Frontal cortex (tissue), 4 donors: ENCODE results near the gene ZNF407. TPM values are rescaled to one million over a fixed set of nuclear protein-coding genes. Genes with fewer than 3 reads are reported as not detected.
"Not testable (repeated sequence)": the region's sequence is repeated elsewhere in the genome, so short reads cannot be mapped to it uniquely, and the experiment has no call there.

Source experiments
- DNase-seq, 2 donors: peaks; one replicate each; pipeline ENCODE4 v3.0.0; 2012; ENCODE audit warnings: low spot score in 2 of 2
- FAIRE-seq: peaks from 2 replicates; lab custom pipeline; 2012; peaks lifted over from hg19 to GRCh38; lab: Jason Lieb, UNC
- total RNA-seq: library from RNA; depleted of rRNA; stranded (reverse); fragments of >200 nt; gene quantifications from one replicate; pipeline ENCODE4 v1.2.3, GENCODE V29; 2014
- donor health status: control.
- donor health status: control.
- donor health status: control.

The ZNF407 gene
- total RNA-seq, 1 donor from 2014 or later, result 22.0 TPM

- no peak for FAIRE-seq
- DNase-seq, result no peak
These were observed 476.0 kb downstream of the ZNF407 start for GRCh38 chr18:75073654-75074053.

GRCh38 chr18:75074196-75075015, 476.7 kb downstream of the ZNF407 start:
- DNase-seq (no peak), FAIRE-seq (no peak)

- DNase-seq (no peak), FAIRE-seq (no peak)
These were observed 477.3 kb downstream of the ZNF407 start for GRCh38 chr18:75075016-75075305.

DNA sequence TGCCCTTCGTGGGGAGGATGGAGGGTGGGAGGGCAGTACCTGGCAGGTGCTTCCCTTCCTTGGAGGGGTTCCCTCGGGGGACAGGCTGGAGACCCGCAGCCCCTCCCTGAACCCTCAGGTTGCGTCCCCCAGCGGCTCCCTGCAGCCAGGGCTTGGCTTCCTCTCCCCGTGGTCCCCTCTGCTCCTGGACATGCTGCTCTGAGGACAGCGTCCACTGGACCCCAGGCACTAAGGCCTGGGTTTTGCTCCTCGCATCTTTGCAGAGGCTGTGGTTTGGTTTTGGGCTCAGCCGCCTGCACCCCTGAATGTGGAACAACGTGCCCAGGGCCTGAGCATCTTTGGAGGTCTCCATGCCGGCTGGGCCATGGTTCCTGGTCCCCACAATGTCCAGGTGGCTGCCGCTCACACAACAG, 477.8 kb downstream of the ZNF407 start:
- no peak for FAIRE-seq
- DNase-seq, result no peak

GRCh38 chr18:75076286-75076685, 478.6 kb downstream of the ZNF407 start:
- no peak for FAIRE-seq
- DNase-seq, result no peak

GRCh38 chr18:75081486-75081885, 483.8 kb downstream of the ZNF407 start:
- no peak for DNase-seq
- FAIRE-seq, result no peak

DNA sequence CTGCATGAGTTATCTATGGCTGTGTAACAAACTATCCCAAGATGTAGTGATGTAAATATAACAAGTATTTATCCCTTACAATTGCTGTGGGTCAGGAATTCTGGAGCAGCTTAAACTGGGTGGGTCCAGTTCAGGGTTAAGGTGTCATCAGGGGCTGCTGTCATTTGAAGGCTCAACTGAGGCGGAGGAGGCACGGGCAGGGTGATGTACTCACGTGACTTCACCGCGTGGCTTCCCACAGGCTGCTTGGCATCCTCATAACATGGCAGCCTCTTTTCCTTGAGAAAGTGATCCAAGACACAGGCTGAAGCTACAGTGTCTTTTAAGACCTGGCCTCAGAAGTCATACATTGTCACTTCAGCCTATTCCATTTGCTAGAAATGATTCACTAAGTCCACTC, 485.5 kb downstream of the ZNF407 start:
- no peak for DNase-seq
- FAIRE-seq, result no peak

DNA sequence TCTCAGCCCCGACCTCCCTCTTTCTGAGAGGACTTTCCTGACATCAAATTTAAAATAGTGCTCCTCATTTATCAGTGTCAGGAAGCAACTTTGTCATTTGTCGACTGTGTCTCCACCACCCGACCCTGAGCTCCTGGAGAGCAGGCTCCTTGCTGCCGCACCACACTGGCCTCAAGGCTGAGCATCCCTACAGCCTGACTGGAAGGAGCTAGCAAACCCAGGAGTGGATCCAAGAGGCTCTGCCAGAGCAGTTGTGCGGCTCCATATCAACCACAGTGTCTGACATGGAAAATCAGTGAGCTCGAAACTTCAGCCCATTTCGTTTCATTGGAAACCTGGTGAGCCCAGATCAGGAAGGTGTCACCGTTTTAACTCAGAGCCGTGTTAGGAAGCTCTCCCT, 486.1 kb downstream of the ZNF407 start:
- DNase-seq (no peak), FAIRE-seq (no peak)

DNA sequence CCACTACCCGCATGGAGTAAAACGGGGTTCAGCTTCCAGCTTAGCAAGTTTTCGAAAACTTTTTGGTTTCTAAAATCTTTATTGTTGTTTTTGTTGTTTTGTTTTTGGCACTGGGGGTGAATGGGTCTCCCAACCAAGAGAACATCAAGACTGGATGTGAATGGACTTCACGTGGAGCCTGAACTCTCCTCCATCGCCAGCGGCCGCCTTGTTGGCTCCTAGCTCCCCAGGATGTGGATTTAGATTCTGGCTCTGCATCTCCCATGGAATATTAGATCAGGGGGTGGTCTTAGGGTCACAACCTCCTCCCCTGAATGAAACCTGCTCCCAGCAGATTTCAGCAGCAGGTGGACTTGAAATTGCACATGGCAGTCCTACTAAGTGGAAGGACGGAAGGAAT, 488.0 kb downstream of the ZNF407 start:
- FAIRE-seq, DNase-seq: not testable (repeated sequence)

- no peak for DNase-seq
- FAIRE-seq, result no peak
These were observed 488.9 kb downstream of the ZNF407 start for GRCh38 chr18:75086494-75087034.

DNA sequence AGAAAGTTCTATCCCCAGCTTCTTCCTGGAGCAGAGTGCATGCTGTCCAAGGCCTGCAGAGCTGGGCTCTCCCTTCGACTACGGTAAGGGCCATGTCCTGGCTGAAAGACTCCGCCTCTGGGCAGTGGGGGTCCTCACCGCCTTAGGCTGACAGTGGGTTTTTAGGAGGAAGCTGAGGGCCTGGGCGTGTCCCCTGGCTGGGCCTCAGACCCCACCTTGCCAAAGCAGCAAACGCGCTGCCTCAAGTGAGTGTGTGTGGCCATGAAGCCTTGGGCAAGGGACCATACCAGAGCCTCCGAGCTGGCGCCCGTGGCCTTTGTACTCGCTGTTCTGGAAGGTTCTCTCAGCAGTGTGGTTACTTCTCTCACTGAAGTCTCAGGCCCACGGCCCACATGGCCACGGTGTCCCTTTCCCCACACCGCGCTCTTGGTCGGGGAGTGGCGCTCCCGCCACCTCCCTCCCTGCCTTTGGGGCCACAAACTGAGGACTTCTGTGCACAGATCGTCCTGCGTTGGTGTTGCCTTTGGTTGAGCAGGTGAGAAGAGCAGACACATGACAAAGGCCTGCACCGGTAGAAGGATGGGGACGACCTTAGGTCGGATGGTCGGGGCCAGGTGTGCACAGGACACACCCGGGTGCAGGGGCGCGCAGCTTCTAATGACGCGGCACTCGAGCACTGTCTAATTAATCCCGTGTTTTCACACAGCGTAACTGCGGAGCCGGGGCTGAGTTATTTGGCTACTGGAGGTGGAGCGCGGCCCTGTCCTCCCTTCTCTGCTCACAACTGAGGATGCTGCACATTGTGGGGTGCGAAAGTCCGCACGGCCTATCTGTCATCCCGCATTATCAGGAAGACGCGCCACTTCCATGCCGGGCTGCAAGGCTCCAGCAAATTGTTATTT, 489.7 kb downstream of the ZNF407 start:
- no peak for FAIRE-seq

GRCh38 chr18:75088021-75088506, 490.4 kb downstream of the ZNF407 start:
- DNase-seq (no peak), FAIRE-seq (no peak)

More for the DNA sequence above, 489.7 kb downstream of the ZNF407 start:
- no peak for DNase-seq

DNA sequence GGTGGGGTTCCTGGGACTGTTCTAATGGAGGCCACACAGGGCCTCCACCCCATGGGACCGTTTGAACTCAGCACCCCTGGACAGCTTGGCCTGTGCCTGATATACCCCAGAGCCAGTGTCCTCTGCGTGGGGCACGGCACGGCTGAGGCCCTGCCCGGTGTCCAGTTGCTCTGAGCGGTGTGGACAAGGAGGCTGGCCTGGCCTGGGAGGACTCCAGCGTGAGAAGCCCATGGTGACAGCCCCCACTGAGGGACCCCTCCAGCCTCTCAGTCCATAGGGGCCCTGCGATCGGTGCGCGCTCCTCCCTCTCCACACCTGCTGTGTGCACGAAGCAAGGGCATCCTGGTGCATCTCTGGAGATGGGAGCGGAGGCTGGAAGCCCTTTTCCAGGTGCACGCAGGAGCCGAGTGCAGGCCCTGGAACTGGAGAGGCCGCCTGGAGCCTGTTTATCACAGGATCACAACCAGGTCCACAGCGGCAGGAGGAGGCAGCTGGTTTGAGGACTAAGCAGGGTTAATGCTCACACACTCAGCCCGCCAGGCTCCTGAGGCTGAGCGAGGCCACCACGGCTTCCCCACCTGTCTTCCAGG, 491.0 kb downstream of the ZNF407 start:
- DNase-seq, result no peak
- no peak for FAIRE-seq

- FAIRE-seq (no peak), DNase-seq (no peak)
These were observed 492.2 kb downstream of the ZNF407 start for GRCh38 chr18:75089748-75090327.

DNA sequence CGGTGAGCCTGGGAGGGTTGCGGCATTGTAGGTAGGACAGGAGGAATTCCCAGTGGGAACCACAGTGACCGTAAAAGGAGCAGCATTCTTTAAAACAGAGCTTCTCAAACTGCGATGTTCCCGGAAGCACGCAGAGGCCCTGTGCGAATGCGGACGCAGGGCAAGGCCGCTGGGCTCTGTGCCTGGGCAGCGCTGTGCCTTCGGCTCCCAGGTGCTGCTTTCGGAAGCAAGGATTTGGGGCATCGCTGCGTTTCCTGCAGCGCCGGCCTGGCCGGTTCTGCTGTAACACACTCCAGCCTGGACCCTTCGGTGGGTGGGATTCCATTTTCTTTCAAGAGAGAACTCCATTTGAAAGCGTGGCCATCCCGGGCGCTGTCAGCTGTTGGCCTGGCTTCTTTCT, 492.7 kb downstream of the ZNF407 start:
- FAIRE-seq (no peak), DNase-seq (no peak)

DNA sequence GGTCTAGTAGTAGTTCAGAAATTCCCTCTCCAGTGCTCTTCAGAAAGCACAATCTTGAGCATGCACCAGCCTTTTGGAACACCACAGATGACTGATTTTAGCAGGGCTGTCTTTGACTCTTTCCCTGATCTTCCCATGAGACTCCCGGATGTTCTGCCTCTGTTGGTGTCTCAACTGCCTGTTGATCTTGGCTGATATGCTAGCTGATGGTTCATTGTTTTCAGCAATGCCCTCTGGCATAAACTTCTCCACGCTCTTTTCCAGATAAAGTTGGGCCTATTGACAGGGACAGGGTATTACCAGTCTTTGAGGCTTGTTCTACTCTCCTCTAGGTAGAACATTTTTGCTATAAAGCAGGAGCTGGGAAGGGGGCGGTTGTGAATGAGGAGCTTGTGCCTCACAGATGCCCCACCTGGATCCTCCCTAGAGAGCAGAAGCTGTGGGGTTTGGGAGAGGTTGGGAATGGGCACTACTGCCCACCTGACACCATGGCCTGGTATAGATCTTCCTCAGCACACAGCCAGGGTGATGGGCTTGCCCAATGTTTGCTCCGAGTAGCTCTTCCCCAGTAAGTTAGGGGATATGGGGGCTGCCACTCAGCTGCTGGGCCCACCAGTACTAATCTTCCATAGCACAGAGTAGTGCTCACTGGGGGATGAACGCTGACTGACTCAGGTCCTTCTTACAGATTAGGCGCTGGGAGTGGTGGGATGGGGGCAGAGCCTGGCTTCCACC, 500.0 kb downstream of the ZNF407 start:
- DNase-seq (no peak), FAIRE-seq (no peak)

GRCh38 chr18:75100832-75101630, 503.4 kb downstream of the ZNF407 start:
- no peak for FAIRE-seq
- DNase-seq, result no peak

GRCh38 chr18:75101916-75102315, 504.2 kb downstream of the ZNF407 start:
- FAIRE-seq, result no peak
- DNase-seq, result no peak
